Uterus (tissue), 2 donors: ENCODE results near the gene CDKL5.
A peak's percentile ranks its signal among the peaks of the same experiment; 100 is the strongest.

ENCODE experiments used
- CTCF ChIP-seq, 4 experiments: fragments of 200-600 bp in 2 of 4; fragments of 450-650 bp in 2 of 4; sonication (generic) in 2 of 4; IDR thresholded peaks; one replicate each; pipeline ENCODE4 v1.5.1; 2016 to 2019; ENCODE audit warnings: antibody characterized with exemption in 4 of 4, mild to moderate bottlenecking in 2 of 4, moderate library complexity in 1 of 4
- POLR2A ChIP-seq, 2 donors: fragments of 450-650 bp; IDR thresholded peaks; one replicate each; pipeline ENCODE4 v1.6.1; 2016; ENCODE audit warnings: antibody characterized with exemption in 2 of 2, mild to moderate bottlenecking in 1 of 2, moderate library complexity in 1 of 2

- TF ChIP-seq POLR2A (IDR thresholded peaks at IDR 0.05) (no peak), CTCF (IDR thresholded peaks at IDR 0.05) (peak; percentile 67 to 80 (median 74))
These were observed 34.4 kb upstream of the CDKL5 start for GRCh38 chrX:18390941-18391538.
